ENCODE data around the gene PHRF1.

The PHRF1 gene

GRCh38 chr11:577611-577894, 1.3 kb downstream of the PHRF1 start:
- 72 to 80% methylated on average over 2 to 6 of the region's 6 CpGs for WGBS, 2 experiments (ENCODE audit: insufficient coverage in 2 of 2)
- H3K4me3 ChIP-seq (ENCODE audit: extremely low read depth, insufficient read depth, low read length, poor library complexity, severe bottlenecking), result peak overlapping the region; percentile 89
- peaks cover 33% of the 10 kb centered on the region for H3K36me3 ChIP-seq (ENCODE audit: control insufficient read depth, insufficient read depth, low read length)
- peaks cover 38% of the 10 kb centered on the region for H3K4me1 ChIP-seq (ENCODE audit: control insufficient read depth, insufficient read depth, low read length, poor library complexity, severe bottlenecking)
- H3K9me3 ChIP-seq (ENCODE audit: control insufficient read depth, low read length), result no peaks in the 10 kb centered on the region
- H3K27ac ChIP-seq (ENCODE audit: low read depth, low read length, severe bottlenecking), result no peak overlapping the region

- 92 to 95% methylated on average over 17 to 21 of the region's 21 CpGs for WGBS, 2 experiments (ENCODE audit: insufficient coverage in 2 of 2)
- Histone ChIP-seq H3K27ac (ENCODE audit: low read depth, low read length, severe bottlenecking) (no peak overlapping the region), H3K36me3 (ENCODE audit: control insufficient read depth, insufficient read depth, low read length) (peaks cover 38% of the 10 kb centered on the region), H3K9me3 (ENCODE audit: control insufficient read depth, low read length) (no peaks in the 10 kb centered on the region), H3K4me3 (ENCODE audit: extremely low read depth, insufficient read depth, low read length, poor library complexity, severe bottlenecking) (peak overlapping the region; percentile 89), H3K4me1 (ENCODE audit: control insufficient read depth, insufficient read depth, low read length, poor library complexity, severe bottlenecking) (peaks cover 38% of the 10 kb centered on the region)
Observed at GRCh38 chr11:578276-579035, 2.2 kb downstream of the PHRF1 start.

- peaks cover 51% of the 10 kb centered on the region for H3K36me3 ChIP-seq (ENCODE audit: control insufficient read depth, insufficient read depth, low read length)
- WGBS, 2 experiments (ENCODE audit: insufficient coverage in 2 of 2), result 95 to 97% methylated on average over 17 to 19 of the region's 20 CpGs
- no peak overlapping the region for H3K27ac ChIP-seq (ENCODE audit: low read depth, low read length, severe bottlenecking)
- H3K4me1 ChIP-seq (ENCODE audit: control insufficient read depth, insufficient read depth, low read length, poor library complexity, severe bottlenecking), result peaks cover 29% of the 10 kb centered on the region
- no peaks in the 10 kb centered on the region for H3K9me3 ChIP-seq (ENCODE audit: control insufficient read depth, low read length)
- H3K4me3 ChIP-seq (ENCODE audit: extremely low read depth, insufficient read depth, low read length, poor library complexity, severe bottlenecking), result no peak overlapping the region
Observed at GRCh38 chr11:579830-580601, 3.7 kb downstream of the PHRF1 start.

GRCh38 chr11:581342-581741, 5.1 kb downstream of the PHRF1 start:
- Histone ChIP-seq H3K4me3 (ENCODE audit: extremely low read depth, insufficient read depth, low read length, poor library complexity, severe bottlenecking) (no peak overlapping the region), H3K36me3 (ENCODE audit: control insufficient read depth, insufficient read depth, low read length) (peaks cover 60% of the 10 kb centered on the region), H3K9me3 (ENCODE audit: control insufficient read depth, low read length) (no peaks in the 10 kb centered on the region), H3K4me1 (ENCODE audit: control insufficient read depth, insufficient read depth, low read length, poor library complexity, severe bottlenecking) (peaks cover 26% of the 10 kb centered on the region), H3K27ac (ENCODE audit: low read depth, low read length, severe bottlenecking) (no peak overlapping the region)
- WGBS, 2 experiments (ENCODE audit: insufficient coverage in 2 of 2), result 96% methylated on average over 14 of the region's 14 CpGs

GRCh38 chr11:581752-582151, 5.5 kb downstream of the PHRF1 start:
- peaks cover 26% of the 10 kb centered on the region for H3K4me1 ChIP-seq (ENCODE audit: control insufficient read depth, insufficient read depth, low read length, poor library complexity, severe bottlenecking)
- no peak overlapping the region for H3K4me3 ChIP-seq (ENCODE audit: extremely low read depth, insufficient read depth, low read length, poor library complexity, severe bottlenecking)
- peaks cover 64% of the 10 kb centered on the region for H3K36me3 ChIP-seq (ENCODE audit: control insufficient read depth, insufficient read depth, low read length)
- WGBS, 2 experiments (ENCODE audit: insufficient coverage in 2 of 2), result 94 to 96% methylated on average over 16 to 17 of the region's 17 CpGs
- H3K27ac ChIP-seq (ENCODE audit: low read depth, low read length, severe bottlenecking), result no peak overlapping the region
- no peaks in the 10 kb centered on the region for H3K9me3 ChIP-seq (ENCODE audit: control insufficient read depth, low read length)

GRCh38 chr11:584287-584686, 8.0 kb downstream of the PHRF1 start:
- Histone ChIP-seq H3K4me3 (ENCODE audit: extremely low read depth, insufficient read depth, low read length, poor library complexity, severe bottlenecking) (no peak overlapping the region), H3K9me3 (ENCODE audit: control insufficient read depth, low read length) (no peaks in the 10 kb centered on the region), H3K27ac (ENCODE audit: low read depth, low read length, severe bottlenecking) (no peak overlapping the region), H3K4me1 (ENCODE audit: control insufficient read depth, insufficient read depth, low read length, poor library complexity, severe bottlenecking) (peaks cover 20% of the 10 kb centered on the region), H3K36me3 (ENCODE audit: control insufficient read depth, insufficient read depth, low read length) (peaks cover 75% of the 10 kb centered on the region)
- 96 to 97% methylated on average over 7 to 8 of the region's 10 CpGs for WGBS, 2 experiments (ENCODE audit: insufficient coverage in 2 of 2)

GRCh38 chr11:586376-587316, 10.4 kb downstream of the PHRF1 start:
- H3K36me3 ChIP-seq (ENCODE audit: control insufficient read depth, insufficient read depth, low read length), result peaks cover 87% of the 10 kb centered on the region
- H3K27ac ChIP-seq (ENCODE audit: low read depth, low read length, severe bottlenecking), result no peak overlapping the region
- WGBS, 2 experiments (ENCODE audit: insufficient coverage in 2 of 2), result 96 to 98% methylated on average over 24 to 31 of the region's 32 CpGs
- peaks cover 13% of the 10 kb centered on the region for H3K4me1 ChIP-seq (ENCODE audit: control insufficient read depth, insufficient read depth, low read length, poor library complexity, severe bottlenecking)
- no peaks in the 10 kb centered on the region for H3K9me3 ChIP-seq (ENCODE audit: control insufficient read depth, low read length)
- H3K4me3 ChIP-seq (ENCODE audit: extremely low read depth, insufficient read depth, low read length, poor library complexity, severe bottlenecking), result no peak overlapping the region

GRCh38 chr11:587546-587945, 11.3 kb downstream of the PHRF1 start:
- Histone ChIP-seq H3K27ac (ENCODE audit: low read depth, low read length, severe bottlenecking) (peak overlapping the region; percentile 69), H3K36me3 (ENCODE audit: control insufficient read depth, insufficient read depth, low read length) (peaks cover 85% of the 10 kb centered on the region)

GRCh38 chr11:587978-588380, 11.7 kb downstream of the PHRF1 start:
- Histone ChIP-seq H3K4me3 (ENCODE audit: extremely low read depth, insufficient read depth, low read length, poor library complexity, severe bottlenecking) (no peak overlapping the region), H3K9me3 (ENCODE audit: control insufficient read depth, low read length) (no peaks in the 10 kb centered on the region), H3K4me1 (ENCODE audit: control insufficient read depth, insufficient read depth, low read length, poor library complexity, severe bottlenecking) (peaks cover 13% of the 10 kb centered on the region), H3K27ac (ENCODE audit: low read depth, low read length, severe bottlenecking) (peak overlapping the region; percentile 69), H3K36me3 (ENCODE audit: control insufficient read depth, insufficient read depth, low read length) (peaks cover 85% of the 10 kb centered on the region)
- WGBS, 2 experiments (ENCODE audit: insufficient coverage in 2 of 2), result 82 to 88% methylated on average over 3 to 6 of the region's 6 CpGs

More at GRCh38 chr11:587546-587945, 11.3 kb downstream of the PHRF1 start:
- WGBS, 2 experiments (ENCODE audit: insufficient coverage in 2 of 2), result 91 to 98% methylated on average over 5 to 8 of the region's 8 CpGs
- H3K4me3 ChIP-seq (ENCODE audit: extremely low read depth, insufficient read depth, low read length, poor library complexity, severe bottlenecking), result no peak overlapping the region
- H3K4me1 ChIP-seq (ENCODE audit: control insufficient read depth, insufficient read depth, low read length, poor library complexity, severe bottlenecking), result peaks cover 13% of the 10 kb centered on the region
- no peaks in the 10 kb centered on the region for H3K9me3 ChIP-seq (ENCODE audit: control insufficient read depth, low read length)

GRCh38 chr11:589798-590197, 13.5 kb downstream of the PHRF1 start:
- 96% methylated on average over 26 of the region's 26 CpGs for WGBS, 2 experiments (ENCODE audit: insufficient coverage in 2 of 2)
- no peak overlapping the region for H3K27ac ChIP-seq (ENCODE audit: low read depth, low read length, severe bottlenecking)
- H3K4me1 ChIP-seq (ENCODE audit: control insufficient read depth, insufficient read depth, low read length, poor library complexity, severe bottlenecking), result peaks cover 13% of the 10 kb centered on the region
- peaks cover 89% of the 10 kb centered on the region for H3K36me3 ChIP-seq (ENCODE audit: control insufficient read depth, insufficient read depth, low read length)
- no peak overlapping the region for H3K4me3 ChIP-seq (ENCODE audit: extremely low read depth, insufficient read depth, low read length, poor library complexity, severe bottlenecking)
- no peaks in the 10 kb centered on the region for H3K9me3 ChIP-seq (ENCODE audit: control insufficient read depth, low read length)

Measured in mesodermal cell (in vitro differentiated cells).